HT1080 (cell line): ENCODE results near the gene POLR3K. TPM values are rescaled to one million over a fixed set of nuclear protein-coding genes. Genes with fewer than 3 reads are reported as not detected.

ENCODE experiments used
- DNase-seq: peaks from one replicate; pipeline ENCODE4 v3.0.0-alpha.2; 2015; ENCODE audit warnings: low read depth
- polyA plus RNA-seq, 2 experiments: library from polyadenylated mRNA; depleted of rRNA; stranded (reverse); fragments of >200 nt; gene quantifications; 2 replicates each; pipeline ENCODE4 v1.2.3, GENCODE V29; 2015
- total RNA-seq: library from RNA; depleted of rRNA; stranded (reverse); fragments of >200 nt; shearing (Covaris generic); gene quantifications from 2 replicates; pipeline ENCODE4 v1.2.3, GENCODE V29; 2014; rRNA removed

The POLR3K gene
- 18.2 and 21.6 TPM in 2 replicates for total RNA-seq
- polyA plus RNA-seq (2015; cell fraction: cytosol; rRNA removed): 18.3 and 22.1 TPM in 2 replicates
- polyA plus RNA-seq (2015; cell fraction: nucleus; rRNA removed): 12.3 and 12.4 TPM in 2 replicates

DNA sequence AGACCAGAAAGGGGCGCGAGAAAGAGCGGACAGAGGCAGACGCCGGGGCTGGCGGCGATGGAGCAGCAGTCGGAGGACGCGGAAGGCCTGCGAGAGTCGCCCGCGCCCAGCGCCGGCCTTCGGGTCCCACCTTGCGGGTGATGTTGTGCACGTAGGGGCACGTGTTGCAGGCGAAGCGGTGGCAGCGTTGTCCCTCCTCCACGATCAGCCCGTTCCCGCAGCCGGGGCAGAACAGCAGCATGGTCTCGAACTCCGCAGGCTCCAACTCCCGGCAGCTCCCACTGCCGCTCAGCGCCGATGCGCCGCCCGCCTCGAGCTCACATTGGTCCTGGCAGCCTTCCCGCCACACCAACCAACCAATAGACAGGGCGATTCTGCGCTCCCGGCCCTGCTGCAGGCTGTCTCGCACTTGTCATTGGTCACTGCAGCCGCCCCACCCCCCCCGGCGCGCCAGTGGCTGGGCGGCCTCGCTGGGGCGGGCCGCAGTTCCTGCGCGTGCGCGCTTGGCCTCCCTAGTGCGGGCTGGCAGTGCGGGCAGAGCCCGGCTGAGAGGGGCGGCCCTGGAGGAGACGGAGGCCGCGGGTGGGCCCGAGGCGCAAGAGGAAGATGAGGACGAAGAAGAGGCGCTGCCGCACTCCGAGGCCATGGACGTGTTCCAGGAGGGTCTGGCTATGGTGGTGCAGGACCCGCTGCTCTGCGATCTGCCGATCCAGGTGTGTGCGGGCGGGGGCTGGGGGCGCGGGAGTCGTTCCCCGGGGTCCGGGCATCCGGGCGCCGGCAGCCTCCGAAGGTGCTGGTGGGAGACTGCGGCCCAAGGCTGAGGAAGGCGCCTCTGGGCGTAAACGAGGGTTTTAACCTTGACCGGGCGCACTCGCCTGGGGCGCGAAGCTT is at the start of gene POLR3K, which contains the start of gene SNRNP25:
Gene POLR3K, minus strand, starts transcription at position 263 of the 891 bp plus-strand sequence. Its CDS starts 22 bp downstream, at position 241.
Gene SNRNP25, plus strand, starts transcription at position 483 of the 891 bp plus-strand sequence. Its CDS starts 189 bp downstream, at position 672.
- peak; percentile 98 for DNase-seq

DNA sequence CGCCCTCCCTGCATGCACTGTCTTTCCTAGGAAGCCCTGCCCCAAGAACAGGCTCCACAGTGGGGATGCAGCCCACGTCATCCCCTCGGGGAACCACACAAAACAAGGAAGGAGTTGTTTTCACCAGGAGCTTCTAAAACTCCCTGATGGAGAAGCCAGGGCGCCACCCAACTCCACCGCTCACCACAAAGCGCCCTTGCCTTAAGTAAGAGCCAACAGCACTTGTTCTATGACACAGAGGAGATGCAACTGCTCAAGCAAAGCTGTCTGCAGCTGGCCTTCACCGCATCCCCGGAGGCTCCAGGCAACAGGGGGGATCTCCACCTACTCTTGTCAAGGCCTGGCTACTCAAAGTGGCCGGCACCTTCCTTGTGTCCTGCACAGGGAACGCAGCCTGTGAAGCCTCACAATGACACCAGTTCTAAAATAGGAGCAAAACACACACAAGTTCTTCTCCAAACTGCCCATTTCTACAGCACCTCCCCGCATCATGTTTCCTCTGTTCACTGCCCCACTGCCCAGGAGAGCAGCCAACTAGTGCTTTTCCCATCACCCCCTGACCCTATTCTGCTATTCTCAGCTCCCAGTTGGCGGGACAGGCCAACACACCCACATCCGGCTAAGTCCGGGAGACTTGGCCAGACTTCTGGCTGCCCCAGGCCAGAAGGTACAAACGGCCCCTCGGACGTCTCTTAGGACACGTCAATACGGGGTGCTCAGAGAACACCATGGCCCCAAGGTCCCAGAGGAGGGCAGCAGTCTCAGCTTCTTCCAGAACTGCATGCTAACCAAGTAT is 48.9 kb upstream of the POLR3K start:
- no peak for DNase-seq

DNA sequence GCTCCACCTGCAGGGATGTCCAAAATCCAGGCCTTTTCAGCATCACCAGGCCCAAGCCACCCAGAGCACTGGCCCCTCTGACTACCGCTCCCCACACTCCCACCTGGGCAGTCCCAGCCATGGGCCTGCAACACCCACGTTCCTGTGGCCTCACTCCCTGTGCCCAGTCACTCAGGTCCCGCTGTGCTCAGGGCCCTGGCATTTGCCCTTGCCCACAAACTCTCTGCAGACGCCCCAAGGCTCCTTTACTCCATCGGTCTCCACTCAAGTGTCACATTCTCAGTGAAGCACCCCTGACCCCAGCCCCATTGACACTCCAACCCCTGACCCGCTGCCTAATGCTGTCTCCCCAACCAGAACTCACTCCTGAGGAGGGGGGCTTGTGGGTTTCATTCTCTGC is 48.2 kb upstream of the POLR3K start:
- DNase-seq: no peak

DNA sequence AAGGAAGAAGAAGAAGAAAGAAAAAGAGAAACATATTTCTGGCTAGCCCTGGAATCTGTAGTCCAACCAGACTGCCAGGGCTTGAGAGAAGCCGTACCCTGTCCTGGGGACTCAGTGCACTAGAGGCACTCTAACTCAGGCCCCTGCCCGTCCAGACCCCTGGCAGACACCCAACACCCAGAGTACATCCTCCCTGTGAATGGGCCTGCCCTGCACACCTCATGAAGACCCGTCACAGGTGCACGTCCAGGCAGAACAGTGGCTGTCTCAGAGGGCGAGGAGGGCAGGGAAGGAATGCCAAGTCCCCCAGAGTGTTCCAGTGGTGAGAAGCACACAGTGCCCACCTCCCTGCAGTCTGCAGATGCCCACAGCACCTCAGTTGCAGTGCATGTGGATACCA is 47.6 kb upstream of the POLR3K start:
- no peak for DNase-seq

DNA sequence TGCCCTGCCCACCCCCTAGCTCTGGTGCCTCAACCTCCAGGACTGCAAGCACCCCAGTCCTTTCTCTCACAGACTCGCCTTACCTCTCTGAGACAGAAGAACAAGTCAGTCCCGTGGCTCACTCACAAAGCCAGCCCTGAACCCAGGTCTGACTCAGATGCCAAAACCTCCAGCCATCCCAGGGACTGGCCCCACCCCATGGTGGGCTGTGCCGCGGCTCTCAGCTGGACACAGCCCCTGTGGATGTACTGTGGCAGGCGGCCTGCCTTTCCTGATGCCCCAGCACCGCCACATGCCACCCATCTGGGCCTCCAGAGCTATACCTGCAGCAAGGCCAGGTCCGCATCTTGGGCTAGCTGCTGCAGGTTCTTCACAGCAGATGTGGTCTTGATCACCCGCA is 44.4 kb upstream of the POLR3K start:
- peak; percentile 63 for DNase-seq

DNA sequence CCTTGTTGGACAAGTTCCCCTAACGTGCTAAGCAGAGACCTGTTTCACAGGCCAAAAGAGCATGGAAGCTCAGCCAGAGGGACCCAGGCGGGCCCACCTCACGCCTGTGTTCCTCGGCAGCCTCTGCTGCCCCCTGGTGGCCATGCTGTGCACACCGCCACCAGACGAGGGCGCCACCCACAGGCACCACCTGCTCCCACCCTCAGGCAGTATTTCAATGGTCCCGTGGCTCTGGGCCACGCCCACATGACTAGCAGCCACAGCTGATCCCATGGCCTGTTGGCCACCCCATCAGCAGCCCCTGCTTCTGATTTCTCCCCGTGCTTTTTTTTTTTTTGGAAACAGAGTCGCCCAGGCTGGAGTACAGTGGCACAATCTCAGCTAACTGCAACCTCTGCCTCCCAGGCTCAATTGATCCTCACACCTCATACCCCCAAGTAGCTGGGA is 43.5 kb upstream of the POLR3K start:
- peak; percentile 84 for DNase-seq

DNA sequence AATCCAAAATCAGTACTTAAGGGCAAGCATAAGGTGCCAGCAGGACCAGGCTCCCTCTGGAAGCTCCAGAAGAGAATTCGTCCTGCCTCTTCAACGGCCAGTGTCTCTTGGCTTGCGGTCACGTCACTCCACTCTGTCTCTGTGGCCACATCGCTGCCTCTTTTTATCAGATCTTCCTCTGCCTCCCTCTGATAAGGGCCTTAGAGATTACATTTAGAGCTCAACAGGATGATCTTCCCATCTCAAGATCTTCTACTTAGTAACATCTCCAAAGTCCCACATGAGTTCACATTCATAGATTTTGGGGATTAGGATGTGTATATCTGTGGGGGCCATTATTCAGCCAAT is 41.5 kb upstream of the POLR3K start:
- no peak for DNase-seq

DNA sequence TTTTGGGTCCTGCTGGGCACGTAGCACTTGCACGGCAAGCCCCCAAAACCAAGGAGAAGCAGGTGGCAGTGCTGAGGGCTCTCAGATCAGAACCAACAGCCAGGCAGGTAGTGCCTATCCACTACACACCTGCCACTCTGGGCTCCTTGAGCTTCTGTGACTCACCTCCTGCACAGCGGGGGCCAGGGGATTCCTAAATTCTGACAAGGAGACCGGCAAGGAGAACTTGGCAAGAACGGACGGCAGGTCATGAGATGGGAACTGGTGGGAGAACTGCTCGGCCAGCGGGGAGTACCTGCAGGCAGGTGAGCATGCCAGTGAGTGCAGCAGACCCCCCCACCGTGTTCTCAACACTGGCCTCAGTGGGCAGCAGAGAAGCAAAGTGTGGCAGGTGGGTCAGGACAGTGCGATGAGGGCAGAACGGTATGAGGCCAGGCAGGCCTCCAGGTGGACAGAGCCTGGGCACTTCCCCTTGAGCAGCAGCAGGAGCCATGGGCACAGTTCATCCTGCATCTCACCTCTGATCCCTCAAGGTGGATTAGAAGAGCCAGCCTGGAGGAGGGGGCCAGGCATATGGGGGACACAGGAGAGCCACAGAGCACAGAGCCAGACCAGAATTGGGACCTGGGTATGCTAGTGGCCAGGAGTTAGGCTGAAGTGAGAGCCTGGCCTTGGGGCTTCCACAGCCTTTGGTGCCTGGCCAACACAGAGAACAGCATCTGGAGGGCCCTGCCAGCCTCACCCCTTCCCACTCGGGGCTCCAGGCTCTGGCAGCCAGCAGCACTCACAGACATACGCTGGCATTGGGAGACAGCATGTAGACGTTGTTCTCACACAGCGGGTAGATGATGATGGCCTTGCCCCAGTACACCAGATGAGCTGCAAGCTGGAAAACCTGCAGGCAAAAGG is 39.3 kb upstream of the POLR3K start:
- DNase-seq: no peak

DNA sequence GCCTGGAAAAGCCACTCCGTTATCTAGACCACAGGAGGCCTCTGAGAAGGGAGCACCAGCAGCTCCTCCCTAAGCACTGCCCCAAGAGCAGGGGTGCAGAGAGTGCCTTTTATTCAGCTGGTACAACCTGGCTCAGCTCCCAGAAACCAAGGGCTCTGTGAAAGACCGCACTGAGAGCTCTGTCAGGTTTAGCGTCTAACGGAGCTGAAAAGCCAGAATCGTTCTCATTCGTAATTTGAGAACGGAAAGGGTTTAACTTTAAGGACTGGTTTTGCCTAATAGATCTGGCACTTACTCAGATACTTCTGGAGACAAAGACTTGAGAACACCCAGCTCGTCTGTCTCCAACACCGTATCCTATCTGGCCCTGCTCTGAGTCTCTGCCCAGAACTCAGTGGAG is 38.1 kb upstream of the POLR3K start:
- no peak for DNase-seq

DNA sequence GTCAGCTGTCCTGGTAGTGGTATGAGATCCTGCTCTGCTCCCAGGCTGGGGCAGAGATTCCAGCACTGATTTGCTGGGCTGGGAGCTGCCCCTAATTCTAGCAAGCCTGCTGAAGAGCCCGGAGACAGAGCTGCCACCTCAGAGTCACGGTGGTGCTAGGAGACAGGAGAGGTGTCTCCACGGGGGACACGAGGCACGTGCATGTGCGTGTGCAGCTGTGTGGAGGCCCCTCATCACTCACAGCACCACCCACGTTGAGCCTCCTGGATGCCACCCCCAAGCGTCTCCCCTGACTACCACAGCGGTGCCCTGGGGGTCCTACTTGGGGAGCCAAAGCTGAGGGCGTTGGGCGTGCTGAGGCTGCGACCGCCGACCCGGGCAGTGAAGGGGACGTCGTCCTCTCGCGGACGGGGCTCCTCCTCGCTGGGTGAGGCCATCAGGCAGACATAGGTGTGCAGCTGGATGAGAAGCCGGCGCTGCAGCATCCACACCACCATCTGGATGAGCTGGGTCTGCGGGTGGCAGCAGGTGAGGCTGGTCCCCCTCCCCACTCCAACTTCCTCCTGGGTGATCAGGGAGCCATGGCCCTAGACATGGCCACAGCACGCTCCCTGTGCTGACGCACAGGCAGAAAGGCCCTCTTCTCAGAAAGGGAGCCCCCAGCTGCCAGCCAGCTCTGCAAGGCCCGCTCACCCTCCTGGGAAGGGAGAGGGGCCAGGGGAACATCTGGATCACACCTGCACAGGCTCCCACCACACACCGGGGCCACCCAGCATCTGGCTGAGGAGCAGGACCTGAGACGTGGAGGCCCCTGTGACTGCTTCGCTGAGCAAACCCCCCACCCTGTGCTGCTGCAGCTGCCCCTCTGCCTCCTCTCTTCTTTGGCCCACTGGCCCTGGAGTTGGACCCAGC is 36.2 kb upstream of the POLR3K start:
- DNase-seq: no peak

DNA sequence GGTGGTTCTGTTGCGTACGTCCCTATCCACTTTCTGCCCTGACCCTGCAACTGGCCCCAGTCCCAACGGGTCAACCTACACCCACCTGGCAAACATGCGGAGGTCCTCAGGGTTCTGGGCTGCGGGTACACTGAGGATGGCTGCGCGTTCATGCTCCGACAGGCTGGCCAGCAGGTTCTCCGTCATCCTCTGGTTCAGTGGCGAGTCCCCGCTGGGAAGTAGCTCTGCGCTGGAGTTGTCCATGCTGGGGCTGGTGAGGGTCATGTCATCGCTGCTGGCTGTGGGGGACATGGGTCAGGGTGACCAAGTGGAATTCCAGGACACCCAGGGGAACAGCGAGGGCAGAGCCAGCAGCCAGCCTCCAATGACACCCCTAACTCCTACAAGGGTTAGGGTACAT is 35.2 kb upstream of the POLR3K start:
- DNase-seq: no peak

DNA sequence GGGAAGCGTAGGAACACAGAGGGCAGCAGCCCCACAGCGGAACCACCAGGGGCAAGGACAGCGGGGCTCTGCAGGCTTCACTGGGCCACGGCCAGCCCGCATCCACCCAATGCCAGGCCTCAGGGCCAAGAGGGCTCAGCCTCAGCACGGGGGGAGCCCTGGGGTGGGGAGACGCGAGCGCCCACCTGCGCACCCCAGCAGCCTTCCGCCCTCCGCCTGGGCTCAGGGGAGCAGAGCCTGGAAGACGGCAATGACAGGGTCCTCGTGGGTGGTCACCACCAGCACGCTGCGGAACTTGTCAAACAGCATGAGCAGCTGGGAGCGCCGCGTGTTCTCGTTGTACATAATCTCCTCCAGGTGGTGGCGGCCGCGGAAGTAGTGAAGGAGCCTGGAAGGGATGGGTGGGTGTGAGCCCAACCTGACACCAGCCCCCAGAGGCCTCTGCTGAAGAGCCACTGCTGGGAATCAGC is 33.1 kb upstream of the POLR3K start:
- DNase-seq: no peak

DNA sequence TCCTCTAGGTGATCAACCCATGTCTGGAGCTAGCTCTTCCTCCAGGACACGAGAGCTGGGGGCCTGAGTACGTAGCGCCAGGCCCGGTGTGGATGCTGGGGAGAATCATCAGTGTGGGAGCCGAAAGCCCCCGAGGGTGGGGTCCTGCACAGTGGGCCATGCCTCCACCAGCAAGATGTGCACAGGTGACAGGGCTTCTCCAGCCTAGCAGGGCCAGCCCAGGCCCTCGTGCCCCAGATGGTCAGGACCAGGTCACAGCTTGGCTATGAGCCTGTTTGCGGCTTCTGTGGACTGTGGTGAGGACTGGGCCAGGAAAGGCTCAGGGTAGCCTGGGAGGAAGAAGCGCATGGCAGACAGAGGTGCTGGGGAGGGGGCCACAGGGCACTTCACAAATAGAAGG is 32.5 kb upstream of the POLR3K start:
- DNase-seq: no peak

DNA sequence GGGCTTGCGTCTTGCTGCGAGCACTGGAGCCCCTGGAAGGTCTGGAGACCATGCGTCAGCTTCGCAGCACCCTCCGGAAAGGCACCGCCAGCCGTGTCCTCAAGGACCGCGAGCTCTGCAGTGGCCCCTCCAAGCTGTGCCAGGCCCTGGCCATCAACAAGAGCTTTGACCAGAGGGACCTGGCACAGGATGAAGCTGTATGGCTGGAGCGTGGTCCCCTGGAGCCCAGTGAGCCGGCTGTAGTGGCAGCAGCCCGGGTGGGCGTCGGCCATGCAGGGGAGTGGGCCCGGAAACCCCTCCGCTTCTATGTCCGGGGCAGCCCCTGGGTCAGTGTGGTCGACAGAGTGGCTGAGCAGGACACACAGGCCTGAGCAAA is 32.0 kb upstream of the POLR3K start:
- no peak for DNase-seq

DNA sequence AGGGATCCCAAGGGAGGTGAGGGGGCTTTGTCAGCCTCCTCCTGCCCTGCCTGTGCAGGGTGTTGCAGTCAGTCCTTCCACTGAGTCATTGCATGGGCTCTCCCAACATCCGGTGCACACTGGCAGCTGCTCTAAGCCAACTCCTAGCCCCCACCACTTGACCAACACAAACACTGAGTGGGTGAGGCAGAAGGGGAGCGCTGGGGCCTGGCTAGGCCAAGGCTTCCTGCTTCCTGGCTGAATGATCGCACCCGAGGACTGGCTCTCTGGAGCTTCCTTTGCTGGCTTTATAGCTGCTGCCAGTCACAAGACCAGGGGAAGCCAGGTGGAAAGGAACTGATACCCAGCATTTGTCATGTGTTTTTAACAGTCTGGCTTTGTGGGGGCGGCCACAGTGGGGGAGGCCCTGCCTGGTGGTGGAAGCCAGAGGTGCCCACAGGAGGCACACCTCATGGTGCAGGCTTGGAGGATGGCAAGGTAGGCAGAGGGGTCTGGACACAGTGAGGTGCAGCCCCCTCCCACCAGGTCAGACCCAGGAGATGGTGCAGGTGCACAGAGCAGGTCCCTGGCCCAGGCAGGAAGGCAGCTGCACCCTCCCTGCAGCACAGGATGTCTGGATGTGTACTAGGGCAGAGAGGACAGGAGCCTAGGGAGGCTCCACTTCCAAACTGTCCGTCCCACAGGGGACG is 31.5 kb upstream of the POLR3K start:
- DNase-seq: peak; percentile 99

DNA sequence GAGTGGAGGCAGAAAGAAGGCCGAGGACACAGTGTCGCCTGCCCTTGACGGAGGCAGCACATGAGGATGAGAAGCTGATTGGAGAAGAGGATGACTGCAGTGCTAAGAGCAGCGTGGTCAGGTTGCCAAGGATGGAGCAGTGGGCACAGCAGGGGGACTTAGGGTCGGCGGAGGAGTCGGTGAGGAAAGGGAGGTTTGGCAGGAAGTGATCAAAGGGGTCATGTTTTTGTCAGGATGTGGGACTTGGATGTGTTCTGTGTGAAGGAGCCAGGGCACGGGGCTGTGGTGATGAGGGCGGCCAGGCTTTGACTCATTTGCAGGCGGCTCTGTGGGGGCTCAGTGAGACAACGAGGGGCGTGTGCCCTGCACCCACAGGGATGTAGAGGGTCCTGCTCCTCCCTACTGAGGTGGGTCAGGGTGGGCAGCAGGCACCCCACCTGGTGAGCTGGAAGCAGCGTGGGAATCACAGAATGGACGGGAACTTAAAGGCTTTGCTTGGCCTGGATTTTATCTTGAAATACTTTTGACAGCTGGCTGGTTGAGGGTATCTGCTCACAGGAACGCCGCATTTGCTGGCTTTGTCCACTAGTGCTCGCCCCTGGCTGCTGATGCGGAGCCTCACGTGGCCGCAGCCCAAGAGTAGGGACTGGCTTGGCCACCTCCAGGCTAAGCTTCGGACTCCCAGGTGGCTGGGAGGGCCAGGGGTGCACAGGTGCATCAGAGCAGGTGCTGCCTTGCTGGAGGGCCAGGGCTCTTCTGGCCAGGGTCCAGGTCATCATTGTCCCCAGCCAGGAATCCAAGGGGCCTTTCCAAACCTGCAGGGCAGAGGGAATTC is 30.6 kb upstream of the POLR3K start:
- DNase-seq: peak; percentile 92

DNA sequence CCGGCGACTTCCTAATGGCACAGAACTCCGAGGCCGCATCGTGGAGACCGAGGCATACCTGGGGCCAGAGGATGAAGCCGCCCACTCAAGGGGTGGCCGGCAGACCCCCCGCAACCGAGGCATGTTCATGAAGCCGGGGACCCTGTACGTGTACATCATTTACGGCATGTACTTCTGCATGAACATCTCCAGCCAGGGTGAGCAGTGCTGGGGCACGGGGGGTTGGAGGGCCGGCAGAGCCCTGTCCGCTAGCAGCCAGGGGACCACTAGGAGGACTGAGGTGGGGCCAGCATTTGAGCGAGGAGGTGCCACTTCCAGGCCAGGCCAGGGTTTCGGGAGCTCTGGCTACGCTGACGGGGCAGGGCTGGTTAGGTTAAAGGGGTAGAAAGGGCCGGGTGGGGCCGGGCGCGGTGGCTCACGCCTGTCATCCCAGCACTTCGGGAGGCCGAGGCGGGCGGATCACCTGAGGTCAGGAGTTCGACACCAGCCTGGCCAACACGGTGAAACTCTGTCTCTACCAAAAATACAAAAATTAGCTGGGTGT is 29.7 kb upstream of the POLR3K start:
- DNase-seq: no peak
